HCEC 1CT (cell line): ENCODE data around the gene XYLT1.

ENCODE experiments used
- DNase-seq: peaks from one replicate; pipeline ENCODE4 v3.0.0-alpha.2; 2017

The XYLT1 gene

GRCh38 chr16:17076092-17076754 is 394.5 kb downstream of the XYLT1 start:
- no peak for DNase-seq

DNA sequence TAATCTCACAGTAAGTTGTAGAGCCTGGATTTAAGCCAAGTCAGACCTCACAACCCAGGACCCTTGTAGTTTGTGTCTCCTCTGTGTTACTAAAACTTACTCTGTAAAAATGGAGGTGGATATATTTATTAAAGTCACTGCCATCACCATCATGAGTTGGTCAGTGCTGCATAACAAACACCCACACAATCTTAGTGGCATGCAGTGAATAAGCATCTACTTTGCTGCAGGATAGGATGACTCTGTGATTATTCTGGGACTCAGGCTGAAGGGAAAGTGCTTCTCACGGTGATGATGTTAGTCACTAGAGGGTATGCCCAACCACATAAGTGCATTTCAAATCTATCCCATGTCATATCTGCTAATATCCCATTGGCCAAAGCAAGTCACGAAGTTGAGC is 398.7 kb downstream of the XYLT1 start:
- DNase-seq = no peak

GRCh38 chr16:17070882-17071592 is 399.7 kb downstream of the XYLT1 start:
- no peak for DNase-seq

GRCh38 chr16:17069681-17070080 is 401.1 kb downstream of the XYLT1 start:
- no peak for DNase-seq

DNA sequence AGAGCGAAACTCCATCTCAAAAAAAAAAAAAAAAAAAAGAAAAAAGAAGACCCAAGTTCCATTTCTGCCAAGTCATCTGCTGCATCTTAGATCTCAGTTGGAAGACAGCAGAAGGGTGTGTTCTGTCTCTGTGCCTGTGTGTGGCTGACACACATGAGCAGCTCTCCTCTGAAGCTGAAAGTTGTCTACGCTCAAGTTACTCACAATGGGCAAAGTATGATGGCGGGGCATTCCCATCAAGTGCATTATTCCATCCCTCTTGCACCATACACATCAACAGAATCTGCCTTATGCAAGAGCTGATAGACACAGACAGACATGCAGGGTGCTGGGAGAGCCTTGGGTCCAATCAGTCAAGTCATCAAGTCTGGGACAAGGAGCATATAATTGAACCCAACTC is 402.2 kb downstream of the XYLT1 start:
- no peak for DNase-seq

GRCh38 chr16:17067882-17068281 is 402.9 kb downstream of the XYLT1 start:
- no peak for DNase-seq

- no peak for DNase-seq
These were observed 407.3 kb downstream of the XYLT1 start for GRCh38 chr16:17063201-17064139.

GRCh38 chr16:17062676-17063075 is 408.1 kb downstream of the XYLT1 start:
- DNase-seq = no peak

GRCh38 chr16:17061326-17061725 is 409.4 kb downstream of the XYLT1 start:
- DNase-seq = no peak

DNA sequence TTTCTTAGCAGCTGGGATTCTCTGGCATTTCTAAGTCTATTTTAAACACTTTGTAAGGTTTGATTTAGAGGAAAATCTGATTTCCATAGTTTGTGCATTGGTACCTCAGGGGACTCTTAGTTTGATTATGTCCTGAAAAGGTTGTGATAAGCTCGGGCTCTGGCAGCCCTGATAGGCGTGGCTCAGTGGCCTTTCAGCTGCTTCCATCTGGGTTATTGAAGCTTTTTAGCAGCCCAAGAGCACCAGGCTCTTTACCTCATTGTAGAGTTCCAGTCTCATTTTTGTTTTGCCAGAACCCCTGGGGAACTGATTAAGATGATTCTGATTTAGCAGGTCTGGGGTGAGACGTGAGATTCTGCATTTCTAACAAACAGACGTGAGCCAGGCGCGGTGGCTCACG is 412.3 kb downstream of the XYLT1 start:
- no peak for DNase-seq

DNA sequence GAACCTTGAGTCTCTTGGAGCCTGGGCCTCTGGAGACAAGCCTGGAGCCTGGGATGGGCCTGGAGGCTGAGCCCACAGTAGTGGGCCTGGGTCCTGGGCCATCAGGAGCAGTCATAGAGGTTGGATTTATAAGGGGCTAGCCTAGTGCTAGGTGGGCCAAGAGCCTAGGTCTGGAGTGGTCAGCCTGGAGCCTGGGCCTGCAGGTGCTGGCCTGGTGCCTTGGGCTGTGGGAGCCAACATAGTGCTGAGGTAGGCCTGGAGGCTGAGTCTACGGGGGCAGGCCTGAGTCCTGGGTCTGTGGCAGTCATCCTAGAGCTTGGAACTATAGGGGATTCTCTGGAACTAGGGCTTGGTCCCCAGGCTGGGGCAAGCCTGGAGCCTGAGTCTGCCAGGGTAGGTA is 414.1 kb downstream of the XYLT1 start:
- no peak for DNase-seq

GRCh38 chr16:17053536-17054160 is 417.1 kb downstream of the XYLT1 start:
- DNase-seq = no peak
